Measurements from ENCODE around the gene PRRC2A.

Gene PRRC2A

GRCh38 chr6:31641370-31641769 lies 20.9 kb downstream of the PRRC2A start:
- no peak for DNase-seq (ENCODE audit: low read depth)
- H3K4me3 ChIP-seq (ENCODE audit: low read length) = no peak overlapping the region
- TF ChIP-seq CTCF (conservative IDR thresholded peaks at IDR 0.05; ENCODE audit: low read depth, low read length) = no peak

- no peak for DNase-seq (ENCODE audit: low read depth)
- no peak overlapping the region for H3K4me3 ChIP-seq (ENCODE audit: low read length)
- TF ChIP-seq CTCF (conservative IDR thresholded peaks at IDR 0.05; ENCODE audit: low read depth, low read length) = no peak
Measured at GRCh38 chr6:31642798-31643570, 22.5 kb downstream of the PRRC2A start.

GRCh38 chr6:31643818-31644454 lies 23.4 kb downstream of the PRRC2A start:
- DNase-seq (ENCODE audit: low read depth) = no peak
- H3K4me3 ChIP-seq (ENCODE audit: low read length) = no peak overlapping the region
- TF ChIP-seq CTCF (conservative IDR thresholded peaks at IDR 0.05; ENCODE audit: low read depth, low read length) = no peak

GRCh38 chr6:31645325-31645724 lies 24.8 kb downstream of the PRRC2A start:
- no peak overlapping the region for H3K4me3 ChIP-seq (ENCODE audit: low read length)
- DNase-seq (ENCODE audit: low read depth) = no peak
- no peak for TF ChIP-seq CTCF (conservative IDR thresholded peaks at IDR 0.05; ENCODE audit: low read depth, low read length)

GRCh38 chr6:31651602-31652191 lies 31.2 kb downstream of the PRRC2A start:
- DNase-seq (ENCODE audit: low read depth) = peak; percentile 46
- peak overlapping the region; percentile 86 for H3K4me3 ChIP-seq (ENCODE audit: low read length)
- TF ChIP-seq CTCF (conservative IDR thresholded peaks at IDR 0.05; ENCODE audit: low read depth, low read length) = no peak

- peak overlapping the region; percentile 86 for H3K4me3 ChIP-seq (ENCODE audit: low read length)
- TF ChIP-seq CTCF (conservative IDR thresholded peaks at IDR 0.05; ENCODE audit: low read depth, low read length) = no peak
- no peak for DNase-seq (ENCODE audit: low read depth)
Measured at GRCh38 chr6:31652925-31653724, 32.6 kb downstream of the PRRC2A start.
